Suprapubic skin (tissue), 4 donors: ENCODE measurements around the gene HSPA1A.

Source experiments
- CTCF ChIP-seq, 2 donors: fragments of 200-600 bp in 1 of 2; fragments of 450-650 bp in 1 of 2; sonication (generic) in 1 of 2; IDR thresholded peaks; one replicate each; pipeline ENCODE4 v1.5.1; 2016 to 2019; ENCODE audit warnings: antibody characterized with exemption in 2 of 2, mild to moderate bottlenecking in 1 of 2, moderate library complexity in 1 of 2
- POLR2A ChIP-seq, 2 donors: fragments of 450-650 bp; IDR thresholded peaks; one replicate each; pipeline ENCODE4 v1.6.1; 2017; ENCODE audit warnings: antibody characterized with exemption in 2 of 2, mild to moderate bottlenecking in 2 of 2, moderate library complexity in 2 of 2
- POLR2AphosphoS5 ChIP-seq, 3 donors: sonication (generic); formaldehyde crosslinking; IDR thresholded peaks; one replicate each; pipeline ENCODE4 v1.6.1; 2017; ENCODE audit warnings: antibody characterized with exemption in 3 of 3

- no peak for TF ChIP-seq CTCF (IDR thresholded peaks at IDR 0.05)
- no peak for TF ChIP-seq POLR2AphosphoS5 (IDR thresholded peaks at IDR 0.05)
- TF ChIP-seq POLR2A (IDR thresholded peaks at IDR 0.05): no peak
These were observed 46.6 kb downstream of the HSPA1A start for GRCh38 chr6:31861919-31862343.
